Duodenal mucosa (tissue), 2 donors: ENCODE data around the gene SHLD1.

Experiments used
- H3K27ac ChIP-seq: one replicate; pipeline ENCODE4 v1.7.0; 2013; ENCODE audit warnings: low read depth, low read length
- H3K27me3 ChIP-seq, 2 donors: one replicate each; pipeline ENCODE4 v1.7.0; 2013; ENCODE audit warnings: low read length in 2 of 2, control low read depth in 1 of 2; ENCODE audit not compliant: insufficient read depth in 2 of 2, control insufficient read depth in 1 of 2
- H3K36me3 ChIP-seq, 2 donors: one replicate each; pipeline ENCODE4 v1.7.0; 2013; ENCODE audit warnings: low read length in 2 of 2, control low read depth in 1 of 2; ENCODE audit not compliant: insufficient read depth in 2 of 2, control insufficient read depth in 1 of 2
- H3K4me1 ChIP-seq, 2 donors: one replicate each; pipeline ENCODE4 v1.7.0; 2013; ENCODE audit warnings: low read length in 2 of 2, control low read depth in 1 of 2; ENCODE audit not compliant: insufficient read depth in 2 of 2, control insufficient read depth in 1 of 2
- H3K4me3 ChIP-seq, 2 donors: one replicate each; pipeline ENCODE4 v1.7.0; 2013; ENCODE audit warnings: low read length in 2 of 2, low read depth in 1 of 2
- H3K9ac ChIP-seq, 2 donors: one replicate each; pipeline ENCODE4 v1.7.0; 2013; ENCODE audit warnings: low read length in 2 of 2, low read depth in 1 of 2
- H3K9me3 ChIP-seq, 2 donors: one replicate each; pipeline ENCODE4 v1.7.0; 2013; ENCODE audit warnings: low read length in 2 of 2, control low read depth in 1 of 2; ENCODE audit not compliant: control insufficient read depth in 1 of 2

SHLD1 gene

GRCh38 chr20:5808901-5809300, 58.7 kb downstream of the SHLD1 start:
- H3K27me3 ChIP-seq: no peaks in the 10 kb centered on the region
- no peak overlapping the region for H3K9ac ChIP-seq
- H3K4me1 ChIP-seq: peaks cover 4 to 9% of the 10 kb centered on the region in 2 donors
- H3K27ac ChIP-seq: no peak overlapping the region
- H3K36me3 ChIP-seq: peaks cover 0 to 3% of the 10 kb centered on the region in 2 donors
- no peak overlapping the region for H3K4me3 ChIP-seq
- no peaks in the 10 kb centered on the region for H3K9me3 ChIP-seq

GRCh38 chr20:5809495-5809894, 59.3 kb downstream of the SHLD1 start:
- peaks cover 4 to 7% of the 10 kb centered on the region in 2 donors for H3K4me1 ChIP-seq
- no peak overlapping the region for H3K4me3 ChIP-seq
- H3K27me3 ChIP-seq: no peaks in the 10 kb centered on the region
- no peaks in the 10 kb centered on the region for H3K9me3 ChIP-seq
- peaks cover 0 to 3% of the 10 kb centered on the region in 2 donors for H3K36me3 ChIP-seq
- no peak overlapping the region for H3K9ac ChIP-seq
- no peak overlapping the region for H3K27ac ChIP-seq

- H3K4me3 ChIP-seq: no peak overlapping the region
- H3K27me3 ChIP-seq: no peaks in the 10 kb centered on the region
- H3K36me3 ChIP-seq: peaks cover 0 to 3% of the 10 kb centered on the region in 2 donors
- no peaks in the 10 kb centered on the region for H3K4me1 ChIP-seq
- H3K9ac ChIP-seq: no peak overlapping the region
- no peak overlapping the region for H3K27ac ChIP-seq
- H3K9me3 ChIP-seq: no peaks in the 10 kb centered on the region
Observed at GRCh38 chr20:5810800-5811422, 60.7 kb downstream of the SHLD1 start.

GRCh38 chr20:5811746-5812145, 61.5 kb downstream of the SHLD1 start:
- H3K27ac ChIP-seq: no peak overlapping the region
- no peak overlapping the region for H3K4me3 ChIP-seq
- no peak overlapping the region for H3K9ac ChIP-seq
- H3K4me1 ChIP-seq: no peaks in the 10 kb centered on the region
- no peaks in the 10 kb centered on the region for H3K27me3 ChIP-seq
- H3K9me3 ChIP-seq: no peaks in the 10 kb centered on the region
- H3K36me3 ChIP-seq: no peaks in the 10 kb centered on the region

- Histone ChIP-seq H3K27ac (no peak overlapping the region), H3K9ac (no peak overlapping the region), H3K4me1 (no peaks in the 10 kb centered on the region), H3K27me3 (no peaks in the 10 kb centered on the region), H3K36me3 (peaks cover 0 to 3% of the 10 kb centered on the region in 2 donors), H3K4me3 (no peak overlapping the region), H3K9me3 (no peaks in the 10 kb centered on the region)
Observed at GRCh38 chr20:5818346-5818681, 68.1 kb downstream of the SHLD1 start.

GRCh38 chr20:5820738-5821137, 70.5 kb downstream of the SHLD1 start:
- no peak overlapping the region for H3K27ac ChIP-seq
- no peaks in the 10 kb centered on the region for H3K27me3 ChIP-seq
- no peaks in the 10 kb centered on the region for H3K9me3 ChIP-seq
- H3K9ac ChIP-seq: no peak overlapping the region
- H3K36me3 ChIP-seq: peaks cover 0 to 3% of the 10 kb centered on the region in 2 donors
- H3K4me3 ChIP-seq: no peak overlapping the region
- H3K4me1 ChIP-seq: no peaks in the 10 kb centered on the region

DNA sequence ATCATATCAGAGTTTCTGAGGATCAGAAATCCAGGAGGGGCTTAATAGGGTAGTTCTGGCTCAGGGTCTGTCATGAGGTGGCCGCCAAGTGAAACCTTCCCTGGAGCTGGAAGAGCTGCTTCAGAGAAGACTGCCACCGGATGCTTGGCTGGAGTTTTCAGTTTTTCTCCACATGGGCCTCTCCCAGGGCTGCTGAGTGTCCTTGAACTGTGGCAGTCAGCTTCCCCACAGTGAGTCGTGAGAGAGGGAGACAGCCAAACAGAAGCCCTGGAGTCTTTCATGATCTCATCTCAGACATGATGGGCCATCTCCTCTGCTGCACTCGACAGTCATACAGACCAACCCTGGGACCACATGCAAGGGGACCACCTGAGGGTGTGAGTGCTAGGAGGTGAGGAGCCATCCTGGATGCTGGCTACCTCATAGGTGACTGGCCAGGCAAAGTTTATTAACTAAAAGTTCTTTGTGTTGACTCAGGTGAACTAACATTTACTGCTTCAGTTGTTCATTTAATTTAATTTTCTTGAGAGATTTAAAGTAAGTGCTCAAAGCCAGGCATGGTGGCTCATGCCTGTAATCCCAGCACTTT, 71.5 kb downstream of the SHLD1 start:
- Histone ChIP-seq H3K27ac (no peak overlapping the region), H3K4me1 (peaks cover 0 to 2% of the 10 kb centered on the region in 2 donors), H3K4me3 (no peak overlapping the region), H3K27me3 (no peaks in the 10 kb centered on the region), H3K9me3 (no peaks in the 10 kb centered on the region), H3K9ac (no peak overlapping the region), H3K36me3 (peaks cover 0 to 3% of the 10 kb centered on the region in 2 donors)

GRCh38 chr20:5822569-5822968, 72.4 kb downstream of the SHLD1 start:
- Histone ChIP-seq H3K9me3 (no peaks in the 10 kb centered on the region), H3K4me1 (peaks cover 7 to 10% of the 10 kb centered on the region in 2 donors), H3K27me3 (no peaks in the 10 kb centered on the region), H3K27ac (no peak overlapping the region), H3K36me3 (peaks cover 0 to 3% of the 10 kb centered on the region in 2 donors), H3K4me3 (no peak overlapping the region), H3K9ac (no peak overlapping the region)

DNA sequence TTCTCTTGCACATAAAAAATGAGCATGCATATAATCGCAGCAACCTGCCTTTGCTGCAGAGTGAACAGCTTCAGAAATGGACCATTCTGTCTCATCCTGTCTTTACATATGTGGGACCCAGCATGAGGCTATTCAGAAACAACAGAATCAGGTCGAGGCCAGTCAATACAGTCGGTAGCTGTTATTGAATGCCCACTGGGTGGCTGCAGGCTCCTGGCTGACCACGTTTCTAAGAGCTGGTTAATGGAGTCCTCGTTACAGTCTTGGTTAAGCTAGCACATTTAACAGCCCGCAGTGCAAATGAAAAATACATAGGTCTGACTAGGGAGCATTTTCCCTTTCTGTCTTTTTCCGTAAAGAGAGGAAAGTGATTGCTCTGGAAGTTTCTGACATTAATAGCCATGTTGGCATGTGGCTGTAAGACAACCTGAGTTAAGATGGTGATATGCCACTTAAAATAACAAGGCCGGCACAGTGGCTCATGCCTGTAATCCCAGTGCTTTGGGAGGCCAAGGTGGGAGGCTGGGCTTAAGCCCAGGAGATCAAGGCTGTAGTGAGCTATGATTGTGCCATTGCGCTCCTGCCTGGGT, 75.0 kb downstream of the SHLD1 start:
- H3K36me3 ChIP-seq: peaks cover 0 to 1% of the 10 kb centered on the region in 2 donors
- no peaks in the 10 kb centered on the region for H3K9me3 ChIP-seq
- H3K4me1 ChIP-seq: peaks cover 9 to 13% of the 10 kb centered on the region in 2 donors
- no peaks in the 10 kb centered on the region for H3K27me3 ChIP-seq
- no peak overlapping the region for H3K4me3 ChIP-seq
- H3K27ac ChIP-seq: no peak overlapping the region
- H3K9ac ChIP-seq: no peak overlapping the region

GRCh38 chr20:5827098-5827853, 77.1 kb downstream of the SHLD1 start:
- H3K27ac ChIP-seq: no peak overlapping the region
- H3K27me3 ChIP-seq: no peaks in the 10 kb centered on the region
- H3K4me1 ChIP-seq: peaks cover 9 to 13% of the 10 kb centered on the region in 2 donors

More at GRCh38 chr20:5827098-5827853, 77.1 kb downstream of the SHLD1 start:
- H3K9ac ChIP-seq: no peak overlapping the region
- H3K4me3 ChIP-seq: no peak overlapping the region
- H3K36me3 ChIP-seq: no peaks in the 10 kb centered on the region
- no peaks in the 10 kb centered on the region for H3K9me3 ChIP-seq
